Hepatocyte (in vitro differentiated cells): Measurements from ENCODE around the gene STPG1. TPM values are rescaled to one million over a fixed set of nuclear protein-coding genes. Genes with fewer than 3 reads are reported as not detected.

ENCODE experiments used
- DNase-seq: peaks from one replicate; pipeline ENCODE4 v3.0.0-alpha.2; 2016; ENCODE audit warnings: low spot score
- H2AFZ ChIP-seq: fragments of 200-600 bp; sonication (generic); 2 replicates; pipeline ENCODE4 v1.6.0; 2016; ENCODE audit warnings: antibody characterized with exemption, mild to moderate bottlenecking
- H3K27ac ChIP-seq: fragments of 200-600 bp; sonication (generic); 2 replicates; pipeline ENCODE4 v1.5.1; 2016; ENCODE audit warnings: mild to moderate bottlenecking
- H3K27me3 ChIP-seq: fragments of 200-600 bp; sonication (generic); 2 replicates; pipeline ENCODE4 v1.6.1; 2016
- H3K36me3 ChIP-seq: fragments of 200-600 bp; sonication (generic); replicated peaks from 2 replicates; pipeline ENCODE4 v1.5.1; 2016; ENCODE audit warnings: low read depth; ENCODE audit not compliant: insufficient read depth
- H3K4me1 ChIP-seq: fragments of 200-600 bp; sonication (generic); 2 replicates; pipeline ENCODE4 v1.5.1; 2016; ENCODE audit warnings: mild to moderate bottlenecking, moderate library complexity; ENCODE audit not compliant: insufficient read depth
- H3K4me2 ChIP-seq: fragments of 200-600 bp; sonication (generic); 2 replicates; pipeline ENCODE4 v1.6.0; 2016
- H3K4me3 ChIP-seq: fragments of 200-600 bp; sonication (generic); 2 replicates; pipeline ENCODE4 v1.5.1; 2016; ENCODE audit warnings: mild to moderate bottlenecking
- H3K79me2 ChIP-seq: fragments of 200-600 bp; sonication (generic); 2 replicates; pipeline ENCODE4 v1.6.0; 2017; ENCODE audit warnings: mild to moderate bottlenecking
- H3K9me2 ChIP-seq: fragments of 200-600 bp; sonication (generic); replicated peaks from 2 replicates; pipeline ENCODE4 v1.6.0; 2017; ENCODE audit warnings: mild to moderate bottlenecking; ENCODE audit not compliant: insufficient read depth
- H3K9me3 ChIP-seq: fragments of 200-600 bp; sonication (generic); 2 replicates; pipeline ENCODE4 v1.5.1; 2016; ENCODE audit warnings: low read depth, mild to moderate bottlenecking
- H4K20me1 ChIP-seq: fragments of 200-600 bp; sonication (generic); 2 replicates; pipeline ENCODE4 v1.6.0; 2016; ENCODE audit warnings: mild to moderate bottlenecking; ENCODE audit not compliant: insufficient read depth, poor library complexity, severe bottlenecking
- EZH2 ChIP-seq: fragments of 200-600 bp; sonication (generic); IDR thresholded peaks from 2 replicates; pipeline ENCODE4 v1.6.1; 2016; ENCODE audit warnings: antibody characterized with exemption, mild to moderate bottlenecking, borderline replicate concordance
- EZH2phosphoT487 ChIP-seq: fragments of 200-600 bp; sonication (generic); IDR thresholded peaks from one replicate; pipeline ENCODE4 v1.6.1; 2018; ENCODE audit warnings: antibody characterized with exemption, mild to moderate bottlenecking, low read depth, moderate library complexity; ENCODE audit not compliant: unreplicated experiment, severe bottlenecking
- WGBS: methylation state at CpG from one replicate; pipeline ENCODE4 v1.1.6; 2016; ENCODE audit warnings: low lambda C conversion rate; ENCODE audit errors: missing lambda C conversion rate; 5-methylcytosine and 5-hydroxymethylcytosine counted together
- polyA plus RNA-seq: library from polyadenylated mRNA; unstranded; fragments of >200 nt; fragmentation: Nextera tagmentation; extraction: Ambion mirVana; gene quantifications from 2 replicates; pipeline ENCODE4 v1.2.1, GENCODE V29; 2016
- total RNA-seq: library from RNA; depleted of rRNA; stranded (reverse); fragments of >200 nt; gene quantifications from 2 replicates; pipeline ENCODE4 v1.2.3, GENCODE V29; 2014
- TF ChIP-seq, protein P1 (sequence below): fragments of 200-600 bp; sonication (generic); IDR thresholded peaks from 2 replicates; pipeline ENCODE4 v1.5.1; 2016; ENCODE audit warnings: antibody characterized with exemption, mild to moderate bottlenecking; ENCODE audit not compliant: poor library complexity

Gene STPG1
- total and polyA plus RNA-seq, 2 experiments from 2014 or later = 3.5 to 4.3 TPM

DNA sequence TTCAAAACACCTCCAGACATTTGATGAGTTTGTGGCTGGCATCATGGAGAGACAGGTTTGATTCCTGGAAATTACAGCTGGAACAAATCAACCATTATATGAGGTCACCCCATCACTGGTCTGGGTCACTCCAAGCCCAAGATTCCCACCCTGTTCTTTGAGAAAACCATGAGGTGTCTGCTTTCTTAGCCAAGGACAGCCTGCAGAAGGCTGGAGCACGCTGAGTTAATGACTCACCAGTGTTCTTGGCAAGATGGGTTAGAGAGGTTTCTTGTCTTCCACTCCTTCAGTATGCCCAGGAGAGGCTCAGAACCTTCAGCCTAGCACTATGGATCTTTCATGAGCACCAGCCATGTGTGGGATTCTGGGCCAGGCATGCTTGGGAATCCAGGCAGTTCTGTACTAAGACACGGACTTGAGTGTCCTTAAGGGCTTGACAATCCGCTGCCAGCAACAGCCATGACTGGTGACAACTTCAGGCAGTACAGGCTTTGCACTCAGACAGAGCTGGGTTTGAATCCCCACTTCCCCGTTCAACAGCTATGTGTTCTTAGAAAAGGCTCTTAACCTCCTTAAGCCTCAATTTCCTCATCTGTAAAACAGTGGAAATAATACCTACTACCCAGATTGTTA lies 50.5 kb downstream of the STPG1 start:
- no peaks in the 10 kb centered on the region for H4K20me1 ChIP-seq
- peak; percentile 37 for DNase-seq
- H3K36me3 ChIP-seq = no peaks in the 10 kb centered on the region
- H3K27me3 ChIP-seq = no peaks in the 10 kb centered on the region
- peaks cover 14% of the 10 kb centered on the region for H3K4me1 ChIP-seq
- no peaks in the 10 kb centered on the region for H3K9me2 ChIP-seq
- H3K27ac ChIP-seq = no peak overlapping the region
- H3K79me2 ChIP-seq = no peaks in the 10 kb centered on the region
- 64% methylated on average over 4 of the region's 4 CpGs for WGBS
- no peak overlapping the region for H2AFZ ChIP-seq
- H3K9me3 ChIP-seq = no peaks in the 10 kb centered on the region
- no peak overlapping the region for H3K4me3 ChIP-seq
- TF ChIP-seq EZH2 = no peak
- no peak for TF ChIP-seq EZH2phosphoT487
- TF ChIP-seq, protein P1, sequence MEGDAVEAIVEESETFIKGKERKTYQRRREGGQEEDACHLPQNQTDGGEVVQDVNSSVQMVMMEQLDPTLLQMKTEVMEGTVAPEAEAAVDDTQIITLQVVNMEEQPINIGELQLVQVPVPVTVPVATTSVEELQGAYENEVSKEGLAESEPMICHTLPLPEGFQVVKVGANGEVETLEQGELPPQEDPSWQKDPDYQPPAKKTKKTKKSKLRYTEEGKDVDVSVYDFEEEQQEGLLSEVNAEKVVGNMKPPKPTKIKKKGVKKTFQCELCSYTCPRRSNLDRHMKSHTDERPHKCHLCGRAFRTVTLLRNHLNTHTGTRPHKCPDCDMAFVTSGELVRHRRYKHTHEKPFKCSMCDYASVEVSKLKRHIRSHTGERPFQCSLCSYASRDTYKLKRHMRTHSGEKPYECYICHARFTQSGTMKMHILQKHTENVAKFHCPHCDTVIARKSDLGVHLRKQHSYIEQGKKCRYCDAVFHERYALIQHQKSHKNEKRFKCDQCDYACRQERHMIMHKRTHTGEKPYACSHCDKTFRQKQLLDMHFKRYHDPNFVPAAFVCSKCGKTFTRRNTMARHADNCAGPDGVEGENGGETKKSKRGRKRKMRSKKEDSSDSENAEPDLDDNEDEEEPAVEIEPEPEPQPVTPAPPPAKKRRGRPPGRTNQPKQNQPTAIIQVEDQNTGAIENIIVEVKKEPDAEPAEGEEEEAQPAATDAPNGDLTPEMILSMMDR = no peak
- no peak overlapping the region for H3K4me2 ChIP-seq

DNA sequence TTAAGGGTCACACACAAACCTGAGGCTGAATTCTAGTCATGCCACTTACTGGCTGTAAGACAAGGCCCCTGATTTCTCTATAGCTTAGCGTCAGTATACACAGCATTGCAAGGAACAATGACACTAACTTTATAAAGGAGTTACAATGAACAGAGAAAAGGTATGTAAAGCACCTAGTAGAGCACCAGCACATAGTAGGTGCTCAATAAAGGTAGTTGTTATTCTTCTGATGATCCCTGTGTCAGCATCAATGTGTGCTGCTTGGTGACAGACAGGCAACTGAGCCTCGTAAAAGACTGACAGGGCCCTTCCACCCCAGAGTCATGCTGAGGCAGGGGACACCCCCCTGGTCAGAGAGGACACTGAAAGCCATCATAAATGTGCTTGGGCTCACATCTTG lies 51.2 kb downstream of the STPG1 start:
- Histone ChIP-seq H3K9me2 (no peaks in the 10 kb centered on the region), H3K36me3 (no peaks in the 10 kb centered on the region), H3K4me2 (no peak overlapping the region), H3K4me3 (no peak overlapping the region), H4K20me1 (no peaks in the 10 kb centered on the region), H2AFZ (no peak overlapping the region), H3K4me1 (peaks cover 14% of the 10 kb centered on the region), H3K79me2 (no peaks in the 10 kb centered on the region), H3K27ac (no peak overlapping the region), H3K27me3 (no peaks in the 10 kb centered on the region), H3K9me3 (no peaks in the 10 kb centered on the region)
- TF ChIP-seq EZH2 (no peak), EZH2phosphoT487 (no peak)
- TF ChIP-seq, protein P1 = no peak
- no peak for DNase-seq
- WGBS = 93% methylated on average over 2 of the region's 2 CpGs

DNA sequence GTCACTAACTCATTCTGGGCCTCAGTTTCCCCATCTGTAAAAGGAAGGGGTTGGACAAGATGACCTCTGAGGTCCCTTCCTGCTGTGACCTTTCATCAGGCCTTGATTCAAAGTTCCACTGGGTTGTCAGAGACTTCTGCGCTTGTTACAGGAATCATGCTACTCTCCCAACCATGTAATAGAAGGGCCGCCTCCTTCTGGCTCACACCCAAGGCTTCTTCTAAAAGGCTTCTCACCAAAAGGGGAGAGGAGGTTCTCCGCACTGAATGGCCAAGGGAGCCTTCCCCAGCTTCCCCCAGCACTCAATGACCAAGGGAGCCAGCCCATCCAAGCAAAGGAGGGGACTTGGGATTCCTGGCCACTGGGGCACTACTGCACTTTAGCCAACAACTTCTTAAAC lies 51.8 kb downstream of the STPG1 start:
- Histone ChIP-seq H3K36me3 (no peaks in the 10 kb centered on the region), H3K4me3 (no peak overlapping the region), H4K20me1 (no peaks in the 10 kb centered on the region), H3K9me3 (no peaks in the 10 kb centered on the region), H3K79me2 (no peaks in the 10 kb centered on the region), H3K27me3 (no peaks in the 10 kb centered on the region), H3K4me2 (no peak overlapping the region), H2AFZ (no peak overlapping the region), H3K4me1 (peaks cover 14% of the 10 kb centered on the region), H3K27ac (no peak overlapping the region), H3K9me2 (no peaks in the 10 kb centered on the region)
- 98% methylated on average over 3 of the region's 3 CpGs for WGBS
- TF ChIP-seq, protein P1 = no peak
- no peak for TF ChIP-seq EZH2phosphoT487
- no peak for DNase-seq

DNA sequence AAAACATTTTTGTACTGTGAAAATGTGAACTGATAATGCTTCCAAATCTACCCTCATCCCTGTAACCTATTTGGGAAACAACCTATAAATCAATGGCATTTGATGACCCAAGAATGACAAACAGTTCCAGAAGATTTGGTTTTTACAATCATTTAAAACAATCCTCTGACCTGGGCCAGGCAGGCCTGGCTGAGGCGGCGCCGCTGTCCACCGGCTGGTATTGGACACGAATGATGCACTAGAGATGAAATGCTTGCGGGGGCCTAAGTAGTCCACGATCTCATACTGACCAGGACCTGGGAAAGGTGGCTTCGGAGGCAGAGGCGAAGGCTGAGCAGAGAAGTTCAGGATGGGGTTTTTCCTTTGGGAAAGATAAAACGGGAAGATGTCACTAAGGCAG lies 52.9 kb downstream of the STPG1 start:
- H3K4me3 ChIP-seq = no peak overlapping the region
- H2AFZ ChIP-seq = no peak overlapping the region
- no peak for DNase-seq
- H3K9me2 ChIP-seq = no peaks in the 10 kb centered on the region
- no peaks in the 10 kb centered on the region for H3K9me3 ChIP-seq
- H3K79me2 ChIP-seq = no peaks in the 10 kb centered on the region
- WGBS = 94% methylated on average over 10 of the region's 10 CpGs
- H3K4me1 ChIP-seq = peaks cover 14% of the 10 kb centered on the region
- H3K27ac ChIP-seq = no peak overlapping the region
- no peaks in the 10 kb centered on the region for H4K20me1 ChIP-seq
- TF ChIP-seq, protein P1 = no peak
- TF ChIP-seq EZH2 = no peak
- no peak for TF ChIP-seq EZH2phosphoT487
- H3K27me3 ChIP-seq = no peaks in the 10 kb centered on the region
- H3K36me3 ChIP-seq = no peaks in the 10 kb centered on the region
- no peak overlapping the region for H3K4me2 ChIP-seq
